SK-N-SH (cell line): ENCODE results near the gene PRRC2B. TPM values are rescaled to one million over a fixed set of nuclear protein-coding genes. Genes with fewer than 3 reads are reported as not detected.

Experiments used
- CTCF ChIA-PET: fragments of 300-600, 350-600 bp; formaldehyde crosslinking; extraction: SDS; loops from one replicate; lab custom pipeline; 2021; lab: Yijun Ruan, JAX
- POLR2A ChIA-PET: fragments of 350-600 bp; sonication (Branson Sonifier 250); formaldehyde crosslinking; extraction: SDS; loops from one replicate; lab custom pipeline; 2020; ENCODE audit warnings: antibody characterized with exemption, inconsistent platforms; lab: Yijun Ruan, JAX
- DNase-seq: peaks from one replicate; pipeline ENCODE4 v3.0.0; 2012
- H2AFZ ChIP-seq: fragments of 200-600 bp; sonication (generic); 2 replicates; pipeline ENCODE4 v1.8.1; 2016; ENCODE audit warnings: antibody characterized with exemption, mild to moderate bottlenecking, low read depth
- H3F3A ChIP-seq: fragments of 200-600 bp; sonication (generic); replicated peaks from 2 replicates; pipeline ENCODE3; 2016; ENCODE audit warnings: antibody characterized with exemption, mild to moderate bottlenecking; ENCODE audit not compliant: insufficient read depth
- H3K27ac ChIP-seq, 2 experiments: fragments of 200-500 bp in 1 of 2; fragments of 200-600 bp in 1 of 2; sonication (Bioruptor generic) in 1 of 2; sonication (generic), shearing (Covaris generic) in 1 of 2; 2 replicates each; pipeline versions ENCODE4 v1.5.1 to v1.6.1; 2014 to 2016; ENCODE audit warnings: low read depth in 2 of 2, inconsistent platforms in 1 of 2, low read length in 1 of 2, mild to moderate bottlenecking in 1 of 2, mixed read lengths in 1 of 2
- H3K27me3 ChIP-seq: fragments of 200-600 bp; sonication (generic), shearing (Covaris generic); 2 replicates; pipeline ENCODE4 v1.6.1; 2016; ENCODE audit warnings: mixed run types; ENCODE audit not compliant: insufficient read depth
- H3K36me3 ChIP-seq, 2 experiments: fragments of 200-500 bp in 1 of 2; fragments of 200-600 bp in 1 of 2; sonication (Bioruptor generic) in 1 of 2; sonication (generic) in 1 of 2; replicated peaks in 1 of 2; 2 replicates each; pipeline versions ENCODE3 to v1.5.1; 2014 to 2016; ENCODE audit warnings: low read length in 1 of 2, mild to moderate bottlenecking in 1 of 2; ENCODE audit not compliant: insufficient read depth in 2 of 2, control insufficient read depth in 1 of 2
- H3K4me1 ChIP-seq, 2 experiments: fragments of 200-500 bp in 1 of 2; fragments of 200-600 bp in 1 of 2; sonication (Bioruptor generic) in 1 of 2; sonication (generic), shearing (Covaris generic) in 1 of 2; 2 replicates each; pipeline versions ENCODE4 v1.5.1 to v1.6.1; 2014 to 2016; ENCODE audit warnings: low read depth in 1 of 2, low read length in 1 of 2, mixed run types in 1 of 2; ENCODE audit not compliant: insufficient read depth in 2 of 2, control insufficient read depth in 1 of 2
- H3K4me2 ChIP-seq: fragments of 200-600 bp; sonication (generic), shearing (Covaris generic); 2 replicates; pipeline ENCODE4 v1.6.1; 2017; ENCODE audit warnings: mixed run types
- H3K4me3 ChIP-seq, 2 experiments: fragments of 200-500 bp in 1 of 2; fragments of 200-600 bp in 1 of 2; sonication (Bioruptor generic) in 1 of 2; sonication (generic), shearing (Covaris generic) in 1 of 2; 2 replicates each; pipeline versions ENCODE4 v1.5.1 to v1.8.1; 2014 to 2016; ENCODE audit warnings: low read depth in 2 of 2, inconsistent platforms in 1 of 2, low read length in 1 of 2, mild to moderate bottlenecking in 1 of 2, mixed read lengths in 1 of 2, moderate library complexity in 1 of 2
- H3K79me2 ChIP-seq: fragments of 200-600 bp; sonication (generic); 2 replicates; pipeline ENCODE4 v1.8.1; 2017; ENCODE audit warnings: mild to moderate bottlenecking; ENCODE audit not compliant: insufficient read depth
- H3K9ac ChIP-seq: fragments of 200-600 bp; sonication (generic); 2 replicates; pipeline ENCODE4 v1.6.1; 2017; ENCODE audit warnings: mixed run types
- H3K9me2 ChIP-seq: fragments of 200-600 bp; sonication (generic); 2 replicates; pipeline ENCODE4 v1.6.1; 2017; ENCODE audit warnings: mixed run types
- H3K9me3 ChIP-seq: fragments of 200-600 bp; sonication (generic); 2 replicates; pipeline ENCODE4 v1.6.1; 2017; ENCODE audit warnings: mixed run types, mild to moderate bottlenecking, moderate library complexity
- H4K20me1 ChIP-seq: fragments of 200-600 bp; sonication (generic); 2 replicates; pipeline ENCODE4 v1.6.1; 2017; ENCODE audit warnings: mild to moderate bottlenecking, mixed run types; ENCODE audit not compliant: insufficient read depth
- CHD2 ChIP-seq: fragments of 150-350 bp; IDR thresholded peaks from 2 replicates; pipeline ENCODE4 v1.6.1; 2018; ENCODE audit warnings: low read length; ENCODE audit not compliant: partially characterized antibody
- EP300 ChIP-seq, 2 experiments: IDR thresholded peaks; 2 replicates each; pipeline versions ENCODE4 v1.4.0 to v1.6.1; 2012; ENCODE audit warnings: borderline replicate concordance in 1 of 2, low read depth in 1 of 2, low read length in 1 of 2
- EZH2phosphoT487 ChIP-seq: fragments of 200-600 bp; sonication (generic); IDR thresholded peaks from 2 replicates; pipeline ENCODE4 v1.6.1; 2017; ENCODE audit warnings: low read depth, mixed run types, mild to moderate bottlenecking, antibody characterized with exemption, moderate library complexity, borderline replicate concordance
- FOXM1 ChIP-seq: IDR thresholded peaks from 2 replicates; pipeline ENCODE4 v1.4.0; 2012; ENCODE audit warnings: low read depth, mild to moderate bottlenecking
- GATA2 ChIP-seq: sonication (generic); formaldehyde crosslinking; IDR thresholded peaks from 2 replicates; pipeline ENCODE4 v1.5.0; 2020; ENCODE audit warnings: mild to moderate bottlenecking, missing genetic modification reagents
- MXI1 ChIP-seq: IDR thresholded peaks from 2 replicates; pipeline ENCODE4 v1.6.1; 2012; ENCODE audit warnings: mild to moderate bottlenecking, low read depth, low read length, improper control_type of control experiment
- NFIC ChIP-seq: IDR thresholded peaks from 2 replicates; pipeline ENCODE4 v1.4.0; 2012; ENCODE audit warnings: borderline replicate concordance
- POLR2AphosphoS5 ChIP-seq: IDR thresholded peaks from 2 replicates; pipeline ENCODE4 v1.6.1; 2012; ENCODE audit warnings: low read depth, low read length
- RCOR1 ChIP-seq: fragments of 150-350 bp; IDR thresholded peaks from 2 replicates; pipeline ENCODE4 v1.6.1; 2017; ENCODE audit warnings: antibody characterized with exemption, low read length
- SMC3 ChIP-seq: IDR thresholded peaks from 2 replicates; pipeline ENCODE4 v1.6.1; 2012; ENCODE audit warnings: low read depth, low read length, improper control_type of control experiment
- TEAD4 ChIP-seq: IDR thresholded peaks from 2 replicates; pipeline ENCODE4 v1.4.0; 2012; ENCODE audit warnings: mild to moderate bottlenecking, borderline replicate concordance; ENCODE audit not compliant: insufficient read depth
- WGBS: methylation state at CpG from one replicate; pipeline ENCODE4 v1.1.6; 2017; ENCODE audit warnings: low lambda C conversion rate; 5-methylcytosine and 5-hydroxymethylcytosine counted together
- polyA plus RNA-seq, 3 experiments: library from polyadenylated mRNA; depleted of rRNA; stranded (reverse); fragments of >200 nt; gene quantifications; 2 replicates each; pipeline ENCODE4 v1.2.3, GENCODE V29; 2012
- TF ChIP-seq, protein P1 (sequence below): IDR thresholded peaks from 2 replicates; pipeline ENCODE4 v1.4.0; 2012; ENCODE audit warnings: low read depth, borderline replicate concordance
- TF ChIP-seq, protein P2 (sequence below): IDR thresholded peaks from 2 replicates; pipeline ENCODE4 v1.4.0; 2012; ENCODE audit warnings: low read depth, borderline replicate concordance
- TF ChIP-seq, protein P3 (sequence below): IDR thresholded peaks from 2 replicates; pipeline ENCODE4 v1.6.1; 2012; ENCODE audit warnings: mild to moderate bottlenecking, low read depth, low read length, moderate library complexity

Gene PRRC2B
- polyA plus RNA-seq, 1 of the 3 experiments (the other 2 are of a cell fraction), result 26.3 TPM

DNA sequence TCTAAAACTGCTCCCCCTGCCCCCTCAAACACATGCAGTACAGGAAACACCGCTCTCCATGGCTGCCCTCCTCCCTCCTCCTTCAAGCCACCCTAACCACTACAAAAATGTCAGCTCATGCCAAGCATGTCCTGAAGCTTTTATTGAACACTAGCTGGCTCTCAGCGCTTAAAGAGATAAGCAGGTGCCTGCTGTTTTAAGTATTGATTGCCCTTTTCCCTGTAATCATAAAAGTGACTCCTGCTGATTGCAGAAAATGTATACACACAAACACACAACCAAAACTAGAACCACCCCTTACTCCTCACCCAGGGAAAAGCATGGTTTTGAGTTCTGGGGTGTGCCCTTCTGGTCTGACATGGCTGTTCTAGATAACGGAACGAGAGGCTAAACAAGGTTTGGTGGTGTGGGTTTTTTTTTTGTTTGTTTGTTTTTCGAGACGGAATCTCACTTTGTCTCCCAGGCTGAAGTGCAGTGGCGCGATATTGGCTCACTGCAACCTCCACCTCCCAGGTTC, 140.9 kb downstream of the PRRC2B start:
- WGBS, result 75% methylated on average over 8 of the region's 8 CpGs
- H3K79me2 ChIP-seq, result peaks cover 13% of the 10 kb centered on the region; the same call in 1 of the 2 replicates

More for the DNA sequence above, 140.9 kb downstream of the PRRC2B start:
- no peak overlapping the region for H3K4me3 ChIP-seq
- peaks cover 0 to 10% of the 10 kb centered on the region in 2 experiments; a peak in 1 of 4 replicates for H3K4me1 ChIP-seq
- H3K9me3 ChIP-seq, result no peaks in the 10 kb centered on the region
- H3K27me3 ChIP-seq, result no peaks in the 10 kb centered on the region
- H2AFZ ChIP-seq, result no peak overlapping the region
- H3K27ac ChIP-seq, result no peak overlapping the region
- H3F3A ChIP-seq, result no peaks in the 10 kb centered on the region
- H3K9ac ChIP-seq, result no peak overlapping the region
- DNase-seq, result no peak
- no peak overlapping the region for H3K4me2 ChIP-seq
- H3K9me2 ChIP-seq, result no peaks in the 10 kb centered on the region
- no peaks in the 10 kb centered on the region for H3K36me3 ChIP-seq
- POLR2A ChIA-PET, result no interaction called here
- CTCF ChIA-PET, result no interaction called here
- H4K20me1 ChIP-seq, result no peaks in the 10 kb centered on the region
- TF ChIP-seq EP300 (IDR thresholded peaks at IDR 0.05; ENCODE audit: borderline replicate concordance in 1 of 2, low read depth in 1 of 2, low read length in 1 of 2) (no peak), TEAD4 (no peak), SMC3 (no peak), FOXM1 (no peak), RCOR1 (no peak), CHD2 (no peak), POLR2AphosphoS5 (no peak), MXI1 (no peak), EZH2phosphoT487 (no peak), GATA2 (CRISPR knock-in tag) (no peak), NFIC (no peak)
- TF ChIP-seq, protein P1, sequence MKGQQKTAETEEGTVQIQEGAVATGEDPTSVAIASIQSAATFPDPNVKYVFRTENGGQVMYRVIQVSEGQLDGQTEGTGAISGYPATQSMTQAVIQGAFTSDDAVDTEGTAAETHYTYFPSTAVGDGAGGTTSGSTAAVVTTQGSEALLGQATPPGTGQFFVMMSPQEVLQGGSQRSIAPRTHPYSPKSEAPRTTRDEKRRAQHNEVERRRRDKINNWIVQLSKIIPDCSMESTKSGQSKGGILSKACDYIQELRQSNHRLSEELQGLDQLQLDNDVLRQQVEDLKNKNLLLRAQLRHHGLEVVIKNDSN, result no peak
- TF ChIP-seq, protein P2, sequence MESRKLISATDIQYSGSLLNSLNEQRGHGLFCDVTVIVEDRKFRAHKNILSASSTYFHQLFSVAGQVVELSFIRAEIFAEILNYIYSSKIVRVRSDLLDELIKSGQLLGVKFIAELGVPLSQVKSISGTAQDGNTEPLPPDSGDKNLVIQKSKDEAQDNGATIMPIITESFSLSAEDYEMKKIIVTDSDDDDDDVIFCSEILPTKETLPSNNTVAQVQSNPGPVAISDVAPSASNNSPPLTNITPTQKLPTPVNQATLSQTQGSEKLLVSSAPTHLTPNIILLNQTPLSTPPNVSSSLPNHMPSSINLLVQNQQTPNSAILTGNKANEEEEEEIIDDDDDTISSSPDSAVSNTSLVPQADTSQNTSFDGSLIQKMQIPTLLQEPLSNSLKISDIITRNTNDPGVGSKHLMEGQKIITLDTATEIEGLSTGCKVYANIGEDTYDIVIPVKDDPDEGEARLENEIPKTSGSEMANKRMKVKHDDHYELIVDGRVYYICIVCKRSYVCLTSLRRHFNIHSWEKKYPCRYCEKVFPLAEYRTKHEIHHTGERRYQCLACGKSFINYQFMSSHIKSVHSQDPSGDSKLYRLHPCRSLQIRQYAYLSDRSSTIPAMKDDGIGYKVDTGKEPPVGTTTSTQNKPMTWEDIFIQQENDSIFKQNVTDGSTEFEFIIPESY, result no peak
- TF ChIP-seq, protein P3, sequence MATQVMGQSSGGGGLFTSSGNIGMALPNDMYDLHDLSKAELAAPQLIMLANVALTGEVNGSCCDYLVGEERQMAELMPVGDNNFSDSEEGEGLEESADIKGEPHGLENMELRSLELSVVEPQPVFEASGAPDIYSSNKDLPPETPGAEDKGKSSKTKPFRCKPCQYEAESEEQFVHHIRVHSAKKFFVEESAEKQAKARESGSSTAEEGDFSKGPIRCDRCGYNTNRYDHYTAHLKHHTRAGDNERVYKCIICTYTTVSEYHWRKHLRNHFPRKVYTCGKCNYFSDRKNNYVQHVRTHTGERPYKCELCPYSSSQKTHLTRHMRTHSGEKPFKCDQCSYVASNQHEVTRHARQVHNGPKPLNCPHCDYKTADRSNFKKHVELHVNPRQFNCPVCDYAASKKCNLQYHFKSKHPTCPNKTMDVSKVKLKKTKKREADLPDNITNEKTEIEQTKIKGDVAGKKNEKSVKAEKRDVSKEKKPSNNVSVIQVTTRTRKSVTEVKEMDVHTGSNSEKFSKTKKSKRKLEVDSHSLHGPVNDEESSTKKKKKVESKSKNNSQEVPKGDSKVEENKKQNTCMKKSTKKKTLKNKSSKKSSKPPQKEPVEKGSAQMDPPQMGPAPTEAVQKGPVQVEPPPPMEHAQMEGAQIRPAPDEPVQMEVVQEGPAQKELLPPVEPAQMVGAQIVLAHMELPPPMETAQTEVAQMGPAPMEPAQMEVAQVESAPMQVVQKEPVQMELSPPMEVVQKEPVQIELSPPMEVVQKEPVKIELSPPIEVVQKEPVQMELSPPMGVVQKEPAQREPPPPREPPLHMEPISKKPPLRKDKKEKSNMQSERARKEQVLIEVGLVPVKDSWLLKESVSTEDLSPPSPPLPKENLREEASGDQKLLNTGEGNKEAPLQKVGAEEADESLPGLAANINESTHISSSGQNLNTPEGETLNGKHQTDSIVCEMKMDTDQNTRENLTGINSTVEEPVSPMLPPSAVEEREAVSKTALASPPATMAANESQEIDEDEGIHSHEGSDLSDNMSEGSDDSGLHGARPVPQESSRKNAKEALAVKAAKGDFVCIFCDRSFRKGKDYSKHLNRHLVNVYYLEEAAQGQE, result no peak
